ENCODE data around the gene MLXIP. TPM values are rescaled to one million over a fixed set of nuclear protein-coding genes. Genes with fewer than 3 reads are reported as not detected.

The MLXIP gene
- total and polyA plus RNA-seq, 2 donors (not counting 3 experiments of a cell fraction or from before 2014, with no cell fraction given) = 22.0 to 72.5 TPM

GRCh38 chr12:122099856-122100255 is 21.3 kb downstream of the MLXIP start:
- Histone ChIP-seq H3K9me3 (replicated peaks; ENCODE audit: control insufficient read depth, insufficient read depth, low read length) (no peaks in the 10 kb centered on the region), H3K4me3 (replicated peaks in 1 of 3; ENCODE audit: insufficient read depth in 1 of 3, low read depth in 1 of 3, low read length in 3 of 3) (no peak overlapping the region), H3K4me2 (ENCODE audit: insufficient read depth, low read length) (no peak overlapping the region), H3K27ac (ENCODE audit: insufficient read depth, low read depth, low read length) (no peak overlapping the region), H3K9me1 (replicated peaks; ENCODE audit: control insufficient read depth, extremely low read depth, insufficient read depth, low read length) (no peaks in the 10 kb centered on the region), H3K4me1 (ENCODE audit: control insufficient read depth, extremely low read depth, insufficient read depth, low read length) (peaks cover 31% of the 10 kb centered on the region), H3K36me3 (ENCODE audit: control insufficient read depth in 2 of 2, extremely low read depth in 1 of 2, insufficient read depth in 2 of 2, low read length in 2 of 2) (no peaks in the 10 kb centered on the region), H2AFZ (ENCODE audit: low read depth, low read length) (no peak overlapping the region), H4K20me1 (replicated peaks; ENCODE audit: control insufficient read depth, extremely low read depth, insufficient read depth, low read length) (no peaks in the 10 kb centered on the region), H3K9ac (replicated peaks; ENCODE audit: extremely low read depth, insufficient read depth, low read length) (no peak overlapping the region), H3K27me3 (ENCODE audit: control insufficient read depth in 2 of 2, insufficient read depth in 2 of 2, low read length in 2 of 2) (no peaks in the 10 kb centered on the region), H3K79me2 (ENCODE audit: control insufficient read depth, insufficient read depth, low read length) (peaks cover 64% of the 10 kb centered on the region)
- DNase-seq (ENCODE audit: low read depth, low spot score) (no peak), FAIRE-seq (no peak)
- BruUV-seq (replicated peaks) = no TSS peak
- intact Hi-C loops (cut with micrococcal nuclease) = no loop called here
- ChIA-PET POLR2A (interaction anchor here (0.6 kb wide), 1 partner anchor 57 kb away, joined by 3 read pairs; no protein-coding TSS in a partner anchor), CTCF (interaction anchor here (1.0 to 3.5 kb wide), 3 partner anchors 12 to 45 kb away, joined by 3 to 18 read pairs (median 5); no protein-coding TSS in a partner anchor)
- no peak for TF ChIP-seq EZH2 (IDR thresholded peaks at IDR 0.05; ENCODE audit: borderline replicate concordance, low read depth, low read length, severe bottlenecking)
- no peak for TF ChIP-seq JUN (IDR thresholded peaks at IDR 0.05; ENCODE audit: borderline replicate concordance, insufficient read depth, insufficient read length, low read depth)
- no peak for TF ChIP-seq GATA2 (IDR thresholded peaks at IDR 0.05; ENCODE audit: insufficient read depth, insufficient read length, low read depth, low read length)
- TF ChIP-seq MYC (IDR thresholded peaks at IDR 0.05; ENCODE audit: low read depth, low read length) = no peak
- no peak for TF ChIP-seq POLR2A (IDR thresholded peaks at IDR 0.05; ENCODE audit: low read depth, low read length)
- no peak for TF ChIP-seq POLR2AphosphoS5 (IDR thresholded peaks at IDR 0.05; ENCODE audit: insufficient read depth, low read depth, low read length)
- no peak for TF ChIP-seq FOS (IDR thresholded peaks at IDR 0.05; ENCODE audit: borderline replicate concordance, insufficient read depth, low read length)
- TF ChIP-seq CTCF (IDR thresholded peaks at IDR 0.05; ENCODE audit: extremely low read depth in 1 of 2, insufficient read depth in 1 of 2, low read depth in 1 of 2, low read length in 2 of 2) = no peak
- no peak for TF ChIP-seq MAX (IDR thresholded peaks at IDR 0.05; ENCODE audit: insufficient read depth, insufficient read length)
- dilution Hi-C loops (cut with MboI; ENCODE audit: extremely low pct_ligation_motif_present, low sequenced_read_pairs) = no loop called here

All from endothelial cell of umbilical vein (primary cell).